GM21360 (cell line): ENCODE measurements around the gene PTPN6.

Experiments used
- ATAC-seq: cut with Tn5 transposase; IDR thresholded peaks from one replicate; pipeline ENCODE4 v1.9.1; 2021; ENCODE audit warnings: mild to moderate bottlenecking, moderate library complexity; ENCODE audit not compliant: unreplicated experiment

Gene PTPN6

DNA sequence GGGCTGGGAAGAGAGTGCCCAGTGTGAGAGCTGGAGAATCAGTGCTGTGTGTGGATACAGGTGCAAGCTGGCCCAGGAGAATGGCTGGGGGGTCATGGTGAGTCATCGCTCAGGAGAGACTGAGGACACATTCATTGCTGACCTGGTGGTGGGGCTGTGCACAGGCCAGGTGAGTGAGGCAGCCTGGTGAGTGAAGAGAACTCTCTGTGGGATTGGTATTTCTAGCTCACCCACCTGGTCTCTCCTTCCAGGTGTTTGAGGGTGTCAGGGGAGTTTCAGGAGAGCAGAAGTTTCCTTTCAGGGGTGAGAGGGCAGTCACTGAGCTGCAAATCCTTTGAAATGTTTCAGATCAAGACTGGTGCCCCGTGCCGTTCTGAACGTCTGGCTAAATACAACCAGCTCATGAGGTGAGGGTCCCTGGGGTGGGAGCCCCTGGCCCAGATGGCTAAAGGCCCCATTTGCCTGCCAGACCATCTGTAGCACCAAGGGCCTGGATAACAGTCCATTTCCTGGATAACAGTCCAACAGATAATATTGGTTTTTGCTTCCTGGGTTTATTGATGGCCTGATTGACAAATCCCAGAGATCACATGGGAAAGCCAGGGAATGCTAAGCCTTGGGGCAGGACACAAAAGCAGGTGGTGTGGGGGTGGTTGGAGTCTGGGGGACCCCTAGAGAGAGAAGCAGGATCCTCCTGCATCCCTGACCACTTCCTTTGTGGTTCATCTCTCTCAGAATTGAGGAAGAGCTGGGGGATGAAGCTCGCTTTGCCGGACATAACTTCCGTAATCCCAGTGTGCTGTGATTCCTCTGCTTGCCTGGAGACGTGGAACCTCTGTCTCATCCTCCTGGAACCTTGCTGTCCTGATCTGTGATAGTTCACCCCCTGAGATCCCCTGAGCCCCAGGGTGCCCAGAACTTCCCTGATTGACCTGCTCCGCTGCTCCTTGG lies 28.9 kb upstream of the PTPN6 start:
- ATAC-seq = no peak

DNA sequence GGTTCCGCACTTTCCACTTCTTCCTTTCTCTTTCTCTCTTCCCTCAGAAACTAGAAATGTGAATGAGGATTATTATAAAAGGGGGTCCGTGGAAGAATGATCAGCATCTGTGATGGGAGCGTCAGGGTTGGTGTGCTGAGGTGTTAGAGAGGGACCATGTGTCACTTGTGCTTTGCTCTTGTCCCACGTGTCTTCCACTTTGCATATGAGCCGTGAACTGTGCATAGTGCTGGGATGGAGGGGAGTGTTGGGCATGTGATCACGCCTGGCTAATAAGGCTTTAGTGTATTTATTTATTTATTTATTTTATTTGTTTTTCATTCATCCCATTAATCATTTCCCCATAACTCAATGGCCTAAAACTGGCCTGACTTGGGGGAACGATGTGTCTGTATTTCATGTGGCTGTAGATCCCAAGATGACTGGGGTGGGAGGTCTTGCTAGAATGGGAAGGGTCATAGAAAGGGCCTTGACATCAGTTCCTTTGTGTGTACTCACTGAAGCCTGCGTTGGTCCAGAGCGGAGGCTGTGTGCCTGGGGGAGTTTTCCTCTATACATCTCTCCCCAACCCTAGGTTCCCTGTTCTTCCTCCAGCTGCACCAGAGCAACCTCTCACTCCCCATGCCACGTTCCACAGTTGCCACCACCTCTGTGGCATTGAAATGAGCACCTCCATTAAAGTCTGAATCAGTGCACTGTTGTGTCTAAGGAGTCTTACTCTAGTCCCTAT lies 28.0 kb upstream of the PTPN6 start:
- no peak for ATAC-seq

DNA sequence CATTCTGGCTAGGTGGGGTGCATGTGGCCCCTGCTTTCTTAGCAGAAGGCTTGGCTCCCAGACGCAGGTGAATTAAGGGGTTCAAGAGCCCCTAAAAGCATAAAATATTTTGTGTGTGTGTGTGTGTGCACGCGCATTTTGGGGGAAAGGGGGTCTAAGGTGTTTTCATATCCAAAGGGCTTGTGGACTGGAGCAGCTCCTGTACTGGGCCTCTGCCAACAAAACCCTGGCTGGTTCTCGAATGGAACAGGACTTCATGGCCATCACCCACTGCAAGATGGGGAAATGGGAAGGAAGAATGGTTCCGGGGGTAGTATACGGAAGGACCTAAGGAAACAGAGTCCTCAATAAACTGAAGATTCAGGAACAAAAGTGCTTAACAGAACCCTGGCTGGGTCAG lies 27.3 kb upstream of the PTPN6 start:
- ATAC-seq = no peak

DNA sequence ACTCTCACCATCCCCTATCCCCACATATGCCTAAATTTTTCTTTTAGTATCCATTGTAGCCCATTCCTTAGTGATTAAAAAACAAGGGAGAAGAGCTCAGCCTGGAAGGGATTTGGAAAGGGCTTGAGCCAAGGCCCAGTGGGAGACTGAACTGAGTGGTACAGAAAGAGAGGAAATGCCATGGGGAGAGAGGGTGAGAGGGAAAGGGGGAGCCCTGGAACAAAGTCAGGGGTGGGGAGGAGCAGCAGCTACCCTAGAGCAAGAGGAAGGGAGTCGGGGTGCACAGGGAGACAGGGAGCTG lies 26.0 kb upstream of the PTPN6 start:
- ATAC-seq = no peak

GRCh38 chr12:6925540-6926279 lies 25.4 kb upstream of the PTPN6 start:
- no peak for ATAC-seq

GRCh38 chr12:6927379-6928021 lies 23.7 kb upstream of the PTPN6 start, which contains the start of gene ATN1:
ATN1 (plus strand) TSS chr12:6927959; CDS start chr12:6934002, 6,043 bp downstream.
- ATAC-seq = no peak

DNA sequence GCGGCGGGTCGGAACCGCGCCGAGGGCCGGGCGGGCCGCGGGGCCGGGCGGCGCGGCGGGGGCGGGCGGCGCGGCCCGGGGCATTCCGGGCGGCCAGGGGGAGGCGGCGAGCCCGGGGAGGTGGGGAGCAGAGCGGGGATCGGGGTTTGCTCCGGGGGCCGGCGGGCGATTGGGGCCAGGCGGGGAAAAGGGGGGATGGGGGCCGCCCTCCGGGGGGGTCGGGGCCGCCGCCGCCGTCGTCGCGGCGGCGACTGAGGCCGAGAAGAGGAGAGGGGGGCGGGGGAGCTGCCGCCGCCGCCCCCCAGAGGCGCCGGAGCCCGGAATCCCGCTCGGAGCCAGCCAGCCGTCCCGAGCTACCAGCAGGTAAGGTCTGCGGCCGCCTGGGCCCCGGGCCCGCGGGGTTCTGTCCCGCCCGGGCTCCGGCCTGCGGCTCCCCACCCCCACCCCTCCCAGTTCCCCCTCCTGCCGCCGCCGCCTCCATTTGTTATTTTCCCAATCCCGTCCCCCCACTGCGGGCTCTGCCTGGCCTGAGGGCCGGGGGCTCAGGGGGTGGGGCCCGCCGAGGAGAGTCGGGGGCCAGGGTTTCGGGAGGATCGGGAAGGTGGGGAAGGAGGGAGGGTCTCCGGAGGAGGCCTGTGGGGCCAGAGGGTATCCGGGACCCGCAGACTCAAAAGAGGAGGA lies 23.0 kb upstream of the PTPN6 start:
- ATAC-seq = no peak

- no peak for ATAC-seq
Observed at GRCh38 chr12:6928703-6929407, 22.3 kb upstream of the PTPN6 start.

- no peak for ATAC-seq
Observed at GRCh38 chr12:6929466-6930452, 21.4 kb upstream of the PTPN6 start.

- no peak for ATAC-seq
Observed at GRCh38 chr12:6932766-6933165, 18.4 kb upstream of the PTPN6 start.

DNA sequence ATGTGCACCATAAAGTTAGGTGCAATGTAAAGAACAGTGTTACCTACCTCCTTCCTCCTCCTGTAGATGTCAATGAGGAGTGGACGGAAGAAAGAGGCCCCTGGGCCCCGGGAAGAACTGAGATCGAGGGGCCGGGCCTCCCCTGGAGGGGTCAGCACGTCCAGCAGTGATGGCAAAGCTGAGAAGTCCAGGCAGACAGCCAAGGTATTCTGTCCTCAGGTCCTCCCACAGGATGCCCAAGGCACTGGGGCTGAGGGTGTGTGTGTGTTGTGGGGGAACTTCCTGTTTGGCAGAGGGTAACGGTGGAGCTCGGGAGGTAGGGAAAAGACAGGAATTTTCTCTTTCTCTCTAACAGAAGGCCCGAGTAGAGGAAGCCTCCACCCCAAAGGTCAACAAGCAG lies 17.0 kb upstream of the PTPN6 start:
- ATAC-seq = no peak

DNA sequence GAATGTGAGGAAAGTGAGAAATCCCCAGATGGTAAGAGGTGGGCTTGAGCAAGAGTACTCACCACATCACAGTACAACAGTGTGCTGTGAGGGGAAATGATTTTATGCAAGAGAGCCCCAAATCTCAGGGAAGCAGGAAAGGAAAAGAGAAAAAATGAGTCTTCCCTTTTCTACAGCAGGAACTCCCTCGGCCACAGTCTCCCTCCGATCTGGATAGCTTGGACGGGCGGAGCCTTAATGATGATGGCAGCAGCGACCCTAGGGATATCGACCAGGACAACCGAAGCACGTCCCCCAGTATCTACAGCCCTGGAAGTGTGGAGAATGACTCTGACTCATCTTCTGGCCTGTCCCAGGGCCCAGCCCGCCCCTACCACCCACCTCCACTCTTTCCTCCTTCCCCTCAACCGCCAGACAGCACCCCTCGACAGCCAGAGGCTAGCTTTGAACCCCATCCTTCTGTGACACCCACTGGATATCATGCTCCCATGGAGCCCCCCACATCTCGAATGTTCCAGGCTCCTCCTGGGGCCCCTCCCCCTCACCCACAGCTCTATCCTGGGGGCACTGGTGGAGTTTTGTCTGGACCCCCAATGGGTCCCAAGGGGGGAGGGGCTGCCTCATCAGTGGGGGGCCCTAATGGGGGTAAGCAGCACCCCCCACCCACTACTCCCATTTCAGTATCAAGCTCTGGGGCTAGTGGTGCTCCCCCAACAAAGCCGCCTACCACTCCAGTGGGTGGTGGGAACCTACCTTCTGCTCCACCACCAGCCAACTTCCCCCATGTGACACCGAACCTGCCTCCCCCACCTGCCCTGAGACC lies 15.6 kb upstream of the PTPN6 start:
- ATAC-seq = no peak

- no peak for ATAC-seq
Observed at GRCh38 chr12:6936194-6936635, 14.9 kb upstream of the PTPN6 start.

DNA sequence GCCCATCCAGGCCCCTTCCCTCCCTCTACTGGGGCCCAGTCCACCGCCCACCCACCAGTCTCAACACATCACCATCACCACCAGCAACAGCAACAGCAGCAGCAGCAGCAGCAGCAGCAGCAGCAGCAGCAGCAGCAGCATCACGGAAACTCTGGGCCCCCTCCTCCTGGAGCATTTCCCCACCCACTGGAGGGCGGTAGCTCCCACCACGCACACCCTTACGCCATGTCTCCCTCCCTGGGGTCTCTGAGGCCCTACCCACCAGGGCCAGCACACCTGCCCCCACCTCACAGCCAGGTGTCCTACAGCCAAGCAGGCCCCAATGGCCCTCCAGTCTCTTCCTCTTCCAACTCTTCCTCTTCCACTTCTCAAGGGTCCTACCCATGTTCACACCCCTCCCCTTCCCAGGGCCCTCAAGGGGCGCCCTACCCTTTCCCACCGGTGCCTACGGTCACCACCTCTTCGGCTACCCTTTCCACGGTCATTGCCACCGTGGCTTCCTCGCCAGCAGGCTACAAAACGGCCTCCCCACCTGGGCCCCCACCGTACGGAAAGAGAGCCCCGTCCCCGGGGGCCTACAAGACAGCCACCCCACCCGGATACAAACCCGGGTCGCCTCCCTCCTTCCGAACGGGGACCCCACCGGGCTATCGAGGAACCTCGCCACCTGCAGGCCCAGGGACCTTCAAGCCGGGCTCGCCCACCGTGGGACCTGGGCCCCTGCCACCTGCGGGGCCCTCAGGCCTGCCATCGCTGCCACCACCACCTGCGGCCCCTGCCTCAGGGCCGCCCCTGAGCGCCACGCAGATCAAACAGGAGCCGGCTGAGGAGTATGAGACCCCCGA lies 14.3 kb upstream of the PTPN6 start:
- peak; percentile 7 for ATAC-seq

DNA sequence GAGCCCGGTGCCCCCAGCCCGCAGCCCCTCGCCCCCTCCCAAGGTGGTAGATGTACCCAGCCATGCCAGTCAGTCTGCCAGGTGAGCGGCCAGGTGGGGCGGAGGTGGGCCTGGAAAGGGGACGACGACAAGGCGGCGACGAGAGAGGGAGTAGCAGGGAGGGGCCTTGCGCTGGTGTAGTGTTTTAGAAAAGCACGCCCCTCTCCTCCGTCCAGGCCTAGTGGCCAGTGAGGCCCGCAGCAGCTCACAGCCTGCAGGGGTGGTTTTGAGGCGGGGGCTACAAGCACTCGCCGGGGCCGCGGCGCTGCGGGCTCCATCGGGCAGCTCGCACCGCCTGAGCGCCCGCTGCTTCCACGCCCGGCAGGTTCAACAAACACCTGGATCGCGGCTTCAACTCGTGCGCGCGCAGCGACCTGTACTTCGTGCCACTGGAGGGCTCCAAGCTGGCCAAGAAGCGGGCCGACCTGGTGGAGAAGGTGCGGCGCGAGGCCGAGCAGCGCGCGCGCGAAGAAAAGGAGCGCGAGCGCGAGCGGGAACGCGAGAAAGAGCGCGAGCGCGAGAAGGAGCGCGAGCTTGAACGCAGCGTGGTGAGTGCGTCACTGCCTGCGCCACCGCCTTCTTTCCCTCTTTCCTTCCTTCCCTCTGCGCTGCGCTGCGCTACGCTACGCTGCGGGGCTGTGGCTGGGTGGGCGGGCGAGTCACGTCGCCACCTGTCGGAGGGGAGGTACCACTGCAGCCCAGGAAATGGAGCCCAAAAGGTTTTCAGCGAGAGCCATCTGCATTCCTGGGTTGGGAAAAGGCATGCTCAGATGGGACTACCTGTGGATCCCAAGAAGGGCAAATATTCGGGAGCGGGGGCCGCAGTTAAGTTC lies 13.4 kb upstream of the PTPN6 start:
- peak; percentile 83 for ATAC-seq
